ENCODE data around the gene ZNF165. TPM values are rescaled to one million over a fixed set of nuclear protein-coding genes. Genes with fewer than 3 reads are reported as not detected.
A peak's percentile ranks its signal among the peaks of the same experiment; 100 is the strongest.

Gene ZNF165
- total and polyA plus RNA-seq, 2 of the 13 experiments (the other 11 are each of a cell fraction or from before 2014, with no cell fraction given), result 0.58 to 8.6 TPM

GRCh38 chr6:28104392-28105244, 24.2 kb downstream of the ZNF165 start (continued):
- TF ChIP-seq UBTF (CRISPR knock-in tag; IDR thresholded peaks at IDR 0.05) (peak; percentile 98), SP2 (CRISPR knock-in tag; IDR thresholded peaks at IDR 0.05) (peak; percentile 63), POLR2A (IDR thresholded peaks at IDR 0.05; ENCODE audit: insufficient read depth in 1 of 2, low read depth in 2 of 2, low read length in 2 of 2) (peak; percentile 73 to 92), ZNF567 (CRISPR knock-in tag; IDR thresholded peaks at IDR 0.05; ENCODE audit: borderline replicate concordance) (no peak), TRIM24 (CRISPR knock-in tag; IDR thresholded peaks at IDR 0.05) (no peak), ZNF607 (CRISPR knock-in tag; IDR thresholded peaks at IDR 0.05; ENCODE audit: borderline replicate concordance) (peak; percentile 94), SMC3 (IDR thresholded peaks at IDR 0.05; ENCODE audit: low read length) (no peak; the same call in 1 of the 2 replicates), ONECUT2 (CRISPR knock-in tag; IDR thresholded peaks at IDR 0.05) (no peak), CSRNP1 (CRISPR knock-in tag; IDR thresholded peaks at IDR 0.05) (peak; percentile 83), TRIM22 (IDR thresholded peaks at IDR 0.05) (no peak), ZNF773 (CRISPR knock-in tag; IDR thresholded peaks at IDR 0.05; ENCODE audit: borderline replicate concordance) (peak; percentile 81; the same call in 1 of the 2 replicates), ZNF704 (CRISPR knock-in tag; IDR thresholded peaks at IDR 0.05; ENCODE audit: borderline replicate concordance) (peak; percentile 93; the same call in 1 of the 2 replicates), ZNF432 (CRISPR knock-in tag; IDR thresholded peaks at IDR 0.05; ENCODE audit: borderline replicate concordance) (no peak), ZNF331 (CRISPR knock-in tag; IDR thresholded peaks at IDR 0.05) (peak; percentile 85), ZNF609 (CRISPR knock-in tag; IDR thresholded peaks at IDR 0.05; ENCODE audit: borderline replicate concordance) (no peak), CREB3 (CRISPR knock-in tag; IDR thresholded peaks at IDR 0.05) (0 out of 2 replicates have a peak, but pooled peaks have one; percentile 55)

Measured in HepG2 (cell line).